Erythroblast (primary cell): Measurements from ENCODE around the gene CPLX3.

Experiments used
- GATA1 ChIP-seq: IDR thresholded peaks from 2 replicates; pipeline ENCODE4 v1.6.1; 2011; ENCODE audit warnings: low read depth, mild to moderate bottlenecking, control low read depth, low read length, moderate library complexity
- POLR2A ChIP-seq: IDR thresholded peaks from 2 replicates; pipeline ENCODE4 v1.6.1; 2011; ENCODE audit warnings: mild to moderate bottlenecking, low read length

- TF ChIP-seq POLR2A (no peak), GATA1 (no peak)
These were observed 24.0 kb downstream of the CPLX3 start for GRCh38 chr15:74850393-74850792.
